GM12891 (cell line): ENCODE data around the gene FBXO44.

Source experiments
- PAX5 ChIP-seq: IDR thresholded peaks from 2 replicates; pipeline ENCODE4 v1.6.1; 2011; ENCODE audit warnings: low read length, moderate library complexity, mild to moderate bottlenecking; ENCODE audit not compliant: insufficient read depth, severe bottlenecking
- POLR2A ChIP-seq: IDR thresholded peaks from 2 replicates; pipeline ENCODE4 v1.6.1; 2011; ENCODE audit warnings: low read depth, low read length, control low read depth
- POLR2AphosphoS5 ChIP-seq: IDR thresholded peaks from 2 replicates; pipeline ENCODE4 v1.6.1; 2011; ENCODE audit warnings: low read depth, low read length, control low read depth
- POU2F2 ChIP-seq: IDR thresholded peaks from 2 replicates; pipeline ENCODE4 v1.6.1; 2011; ENCODE audit warnings: low read depth, mild to moderate bottlenecking, control low read depth, low read length, moderate library complexity
- SPI1 ChIP-seq: IDR thresholded peaks from 2 replicates; pipeline ENCODE4 v1.6.1; 2011; ENCODE audit warnings: low read depth, low read length, control low read depth
- TAF1 ChIP-seq: IDR thresholded peaks from 2 replicates; pipeline ENCODE4 v1.6.1; 2011; ENCODE audit warnings: low read depth, low read length, control low read depth

- TF ChIP-seq POLR2A, result no peak
- TF ChIP-seq POLR2AphosphoS5, result no peak
- TF ChIP-seq TAF1, result no peak
- no peak for TF ChIP-seq SPI1
- no peak for TF ChIP-seq PAX5
- no peak for TF ChIP-seq POU2F2
Measured at GRCh38 chr1:11697893-11698210, 43.2 kb downstream of the FBXO44 start.
